ENCODE measurements around the gene LRRIQ3.

DNA sequence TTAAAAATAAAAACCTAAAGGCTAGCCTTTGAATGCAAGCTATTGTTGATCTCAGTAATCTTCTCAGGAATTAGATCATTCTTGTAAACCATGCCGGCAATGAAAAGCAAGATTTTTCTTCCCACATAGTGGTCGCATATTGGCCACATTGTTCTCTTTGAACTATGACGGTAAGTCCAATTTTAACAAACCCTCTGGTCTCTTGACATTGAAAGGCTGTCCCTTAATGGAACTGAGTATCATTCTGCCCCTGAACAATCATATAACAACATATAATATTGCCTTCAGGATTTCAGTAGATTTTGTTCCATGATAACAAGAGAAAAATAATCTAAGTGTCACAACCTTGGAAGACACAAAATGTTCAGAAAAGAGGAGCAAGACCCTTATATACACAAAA, 38.5 kb upstream of the LRRIQ3 start:
- TF ChIP-seq, protein P1, sequence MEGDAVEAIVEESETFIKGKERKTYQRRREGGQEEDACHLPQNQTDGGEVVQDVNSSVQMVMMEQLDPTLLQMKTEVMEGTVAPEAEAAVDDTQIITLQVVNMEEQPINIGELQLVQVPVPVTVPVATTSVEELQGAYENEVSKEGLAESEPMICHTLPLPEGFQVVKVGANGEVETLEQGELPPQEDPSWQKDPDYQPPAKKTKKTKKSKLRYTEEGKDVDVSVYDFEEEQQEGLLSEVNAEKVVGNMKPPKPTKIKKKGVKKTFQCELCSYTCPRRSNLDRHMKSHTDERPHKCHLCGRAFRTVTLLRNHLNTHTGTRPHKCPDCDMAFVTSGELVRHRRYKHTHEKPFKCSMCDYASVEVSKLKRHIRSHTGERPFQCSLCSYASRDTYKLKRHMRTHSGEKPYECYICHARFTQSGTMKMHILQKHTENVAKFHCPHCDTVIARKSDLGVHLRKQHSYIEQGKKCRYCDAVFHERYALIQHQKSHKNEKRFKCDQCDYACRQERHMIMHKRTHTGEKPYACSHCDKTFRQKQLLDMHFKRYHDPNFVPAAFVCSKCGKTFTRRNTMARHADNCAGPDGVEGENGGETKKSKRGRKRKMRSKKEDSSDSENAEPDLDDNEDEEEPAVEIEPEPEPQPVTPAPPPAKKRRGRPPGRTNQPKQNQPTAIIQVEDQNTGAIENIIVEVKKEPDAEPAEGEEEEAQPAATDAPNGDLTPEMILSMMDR (conservative IDR thresholded peaks at IDR 0.05; ENCODE audit: low read length): no peak
- no peak for TF ChIP-seq EZH2phosphoT487 (IDR thresholded peaks at IDR 0.05; ENCODE audit: borderline replicate concordance)
